T-cell (primary cell): Measurements from ENCODE around the gene GRHL3. TPM values are rescaled to one million over a fixed set of nuclear protein-coding genes. Genes with fewer than 3 reads are reported as not detected.

Experiments
- ATAC-seq, 4 experiments: fragments of 200-7000 bp in 3 of 4; fragments of 150-1000 bp in 1 of 4; cut with Tn5 transposase; replicated peaks in 1 of 4; 1 replicate in 3 of 4; 2 replicates in 1 of 4; pipeline ENCODE4 v1.10.0; 2021; ENCODE audit warnings: moderate library complexity in 3 of 4, mild to moderate bottlenecking in 2 of 4, moderate number of reproducible peaks in 1 of 4
- CTCF ChIA-PET, 2 donors: fragments of 300-600 bp; sonication (Branson Sonifier 250); formaldehyde crosslinking; loops; one replicate each; lab custom pipeline; 2022; ENCODE audit warnings: antibody characterized with exemption in 2 of 2; lab: Charles Lee
- POLR2A ChIA-PET, 2 donors: fragments of 300-600 bp; sonication (Branson Sonifier 250); formaldehyde crosslinking; loops; one replicate each; lab custom pipeline; 2022; ENCODE audit warnings: antibody characterized with exemption in 2 of 2; lab: Charles Lee
- DNase-seq, 35 experiments: peaks; one replicate each; pipeline versions ENCODE4 v3.0.0 to v3.0.0-alpha.2; 2013 to 2023
- H3K27ac ChIP-seq: one replicate; pipeline ENCODE4 v1.5.1; 2013; ENCODE audit warnings: low read length
- H3K27me3 ChIP-seq, 2 experiments: replicated peaks in 1 of 2; 1 replicate in 1 of 2; 2 replicates in 1 of 2; pipeline versions ENCODE4 v1.6.1 to v1.7.0; 2013; ENCODE audit warnings: low read length in 1 of 2, mixed read lengths in 1 of 2; ENCODE audit not compliant: control insufficient read depth in 2 of 2, insufficient read depth in 2 of 2; ENCODE audit errors: extremely low read depth in 1 of 2
- H3K36me3 ChIP-seq, 2 donors: 1 replicate in 1 of 2; 2 replicates in 1 of 2; pipeline versions ENCODE4 v1.6.1 to v1.7.0; 2013; ENCODE audit warnings: low read length in 1 of 2; ENCODE audit not compliant: control insufficient read depth in 2 of 2, insufficient read depth in 1 of 2; ENCODE audit errors: extremely low read depth in 1 of 2
- H3K4me1 ChIP-seq, 2 experiments: 1 replicate in 1 of 2; 2 replicates in 1 of 2; pipeline versions ENCODE4 v1.6.1 to v1.7.0; 2013; ENCODE audit warnings: low read length in 2 of 2, mixed read lengths in 1 of 2; ENCODE audit not compliant: insufficient read depth in 2 of 2, control insufficient read depth in 1 of 2; ENCODE audit errors: extremely low read depth in 1 of 2
- H3K4me3 ChIP-seq, 2 donors: 1 replicate in 1 of 2; 2 replicates in 1 of 2; pipeline versions ENCODE4 v1.5.1 to v1.7.0; 2013; ENCODE audit warnings: mild to moderate bottlenecking in 2 of 2, low read length in 1 of 2, moderate library complexity in 1 of 2; ENCODE audit not compliant: control insufficient read depth in 1 of 2; ENCODE audit errors: extremely low read depth in 1 of 2
- H3K9me3 ChIP-seq: 2 replicates; pipeline ENCODE4 v1.7.0; 2013
- H3K27ac Mint-ChIP-seq, 2 donors: one replicate each; pipeline ENCODE4 v1.8.0; 2020 to 2021; ENCODE audit warnings: mild to moderate bottlenecking in 2 of 2, mixed read lengths in 2 of 2
- H3K27me3 Mint-ChIP-seq, 2 donors: one replicate each; pipeline ENCODE4 v1.8.0; 2021 to 2022; ENCODE audit warnings: mixed read lengths in 2 of 2
- H3K36me3 Mint-ChIP-seq: one replicate; pipeline ENCODE4 v1.8.0; 2021; ENCODE audit warnings: mixed read lengths
- H3K4me1 Mint-ChIP-seq, 3 donors: one replicate each; pipeline ENCODE4 v1.8.0; 2020 to 2022; ENCODE audit warnings: mixed read lengths in 3 of 3, mild to moderate bottlenecking in 1 of 3
- H3K4me3 Mint-ChIP-seq, 3 donors: one replicate each; pipeline ENCODE4 v1.8.0; 2020 to 2022; ENCODE audit warnings: mild to moderate bottlenecking in 3 of 3, mixed read lengths in 3 of 3, moderate library complexity in 3 of 3
- H3K9me3 Mint-ChIP-seq, 3 donors: one replicate each; pipeline ENCODE4 v1.8.0; 2020 to 2022; ENCODE audit warnings: mixed read lengths in 3 of 3
- WGBS: methylation state at CpG from one replicate; pipeline ENCODE4 v1.1.5; 2013; ENCODE audit warnings: missing lambda C conversion rate; ENCODE audit not compliant: insufficient coverage; 5-methylcytosine and 5-hydroxymethylcytosine counted together
- total RNA-seq, 35 experiments: library from RNA in 6 of 35; stranded (reverse) in 6 of 35; fragments of 120-200 nt in 1 of 35; gene quantifications; one replicate each; pipeline versions ENCODE4 v1.2.1 to v1.2.4 and lab custom pipeline; 2013 to 2026

GRHL3 gene
- total RNA-seq, 5 donors from 2014 or later (not counting 1 experiment from before 2014, with no cell fraction given): not detected

DNA sequence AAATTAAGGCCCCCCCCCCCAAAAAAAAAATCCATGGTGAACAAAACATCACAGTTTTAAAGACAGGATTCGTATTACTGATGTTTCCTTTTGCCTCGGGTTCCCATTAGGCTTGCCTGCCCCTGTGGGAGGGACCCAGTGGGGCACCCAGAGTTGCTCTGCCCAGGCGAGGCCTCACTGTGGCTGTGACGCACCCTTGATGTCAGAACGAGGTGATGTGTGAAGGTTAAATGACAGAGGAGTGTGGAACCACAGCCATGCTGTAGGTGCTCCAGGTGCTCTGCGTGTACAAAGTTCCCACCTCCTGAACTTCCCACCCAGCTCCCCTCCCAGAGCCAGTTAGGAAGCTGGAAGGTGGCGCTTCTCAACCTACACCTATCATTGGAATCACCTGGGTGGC, 37.9 kb downstream of the GRHL3 start:
- H3K4me1 Mint-ChIP-seq: peaks cover 4 to 7% (median 6%) of the 10 kb centered on the region in 3 donors
- H3K36me3 ChIP-seq: peaks cover 0 to 5% of the 10 kb centered on the region in 2 donors
- no peak for ATAC-seq
- ChIA-PET CTCF (interaction anchor here in 1 of 2 donors (0.7 kb wide), 1 partner anchor 151 kb away, joined by 5 read pairs; no protein-coding TSS in a partner anchor), POLR2A (interaction anchor here in 1 of 2 donors (0.6 kb wide), 1 partner anchor 42 kb away, joined by 4 read pairs; no protein-coding TSS in a partner anchor)
- no peaks in the 10 kb centered on the region for H3K9me3 Mint-ChIP-seq
- peaks cover 19% of the 10 kb centered on the region for H3K36me3 Mint-ChIP-seq
- no peak overlapping the region for H3K27ac Mint-ChIP-seq
- 88% methylated on average over 1 of the region's 7 CpGs for WGBS
- H3K4me1 ChIP-seq: peaks cover 0 to under 1% of the 10 kb centered on the region in 2 experiments
- H3K4me3 Mint-ChIP-seq: no peak overlapping the region
- H3K4me3 ChIP-seq: no peak overlapping the region
- H3K27ac ChIP-seq: no peak overlapping the region
- DNase-seq: no peak
- no peaks in the 10 kb centered on the region for H3K27me3 Mint-ChIP-seq
- H3K9me3 ChIP-seq: no peaks in the 10 kb centered on the region
- H3K27me3 ChIP-seq: no peaks in the 10 kb centered on the region

- Mint-ChIP-seq H3K9me3 (no peaks in the 10 kb centered on the region), H3K4me1 (peaks cover 0 to 7% (median 5%) of the 10 kb centered on the region in 3 donors), H3K27me3 (no peaks in the 10 kb centered on the region), H3K4me3 (no peak overlapping the region), H3K27ac (no peak overlapping the region), H3K36me3 (peaks cover 22% of the 10 kb centered on the region)
- H3K9me3 ChIP-seq: no peaks in the 10 kb centered on the region
- H3K4me3 ChIP-seq: no peak overlapping the region
- H3K4me1 ChIP-seq: no peaks in the 10 kb centered on the region
- CTCF ChIA-PET: no interaction called here
- peaks cover 0 to 8% of the 10 kb centered on the region in 2 donors for H3K36me3 ChIP-seq
- WGBS: 98% methylated on average over 10 of the region's 10 CpGs
- H3K27me3 ChIP-seq: no peaks in the 10 kb centered on the region
- H3K27ac ChIP-seq: no peak overlapping the region
- POLR2A ChIA-PET: no interaction called here
- DNase-seq (no peak), ATAC-seq (no peak)
Observed at GRCh38 chr1:24360681-24361080, 41.5 kb downstream of the GRHL3 start.

DNA sequence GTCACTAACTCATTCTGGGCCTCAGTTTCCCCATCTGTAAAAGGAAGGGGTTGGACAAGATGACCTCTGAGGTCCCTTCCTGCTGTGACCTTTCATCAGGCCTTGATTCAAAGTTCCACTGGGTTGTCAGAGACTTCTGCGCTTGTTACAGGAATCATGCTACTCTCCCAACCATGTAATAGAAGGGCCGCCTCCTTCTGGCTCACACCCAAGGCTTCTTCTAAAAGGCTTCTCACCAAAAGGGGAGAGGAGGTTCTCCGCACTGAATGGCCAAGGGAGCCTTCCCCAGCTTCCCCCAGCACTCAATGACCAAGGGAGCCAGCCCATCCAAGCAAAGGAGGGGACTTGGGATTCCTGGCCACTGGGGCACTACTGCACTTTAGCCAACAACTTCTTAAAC, 42.7 kb downstream of the GRHL3 start:
- H3K9me3 Mint-ChIP-seq: no peaks in the 10 kb centered on the region
- Histone ChIP-seq H3K9me3 (no peaks in the 10 kb centered on the region), H3K4me3 (no peak overlapping the region), H3K27me3 (no peaks in the 10 kb centered on the region), H3K4me1 (no peaks in the 10 kb centered on the region), H3K27ac (no peak overlapping the region), H3K36me3 (peaks cover 7 to 8% of the 10 kb centered on the region in 2 donors)
- no peak overlapping the region for H3K4me3 Mint-ChIP-seq
- no peaks in the 10 kb centered on the region for H3K27me3 Mint-ChIP-seq
- peaks cover 0 to 7% (median 5%) of the 10 kb centered on the region in 3 donors for H3K4me1 Mint-ChIP-seq
- peaks cover 18% of the 10 kb centered on the region for H3K36me3 Mint-ChIP-seq
- ATAC-seq (no peak), DNase-seq (no peak)
- ChIA-PET POLR2A (no interaction called here), CTCF (no interaction called here)
- no CpG with 5 or more reads among the region's 3 CpGs for WGBS
- H3K27ac Mint-ChIP-seq: no peak overlapping the region

GRCh38 chr1:24362396-24362795, 43.2 kb downstream of the GRHL3 start:
- Histone ChIP-seq H3K9me3 (no peaks in the 10 kb centered on the region), H3K27ac (no peak overlapping the region), H3K4me3 (no peak overlapping the region), H3K36me3 (peaks cover 8% of the 10 kb centered on the region in 2 donors), H3K27me3 (no peaks in the 10 kb centered on the region), H3K4me1 (no peaks in the 10 kb centered on the region)
- Mint-ChIP-seq H3K4me1 (peaks cover 0 to 7% (median 5%) of the 10 kb centered on the region in 3 donors), H3K27me3 (no peaks in the 10 kb centered on the region), H3K4me3 (no peak overlapping the region), H3K36me3 (peaks cover 20% of the 10 kb centered on the region), H3K9me3 (no peaks in the 10 kb centered on the region), H3K27ac (no peak overlapping the region)
- ChIA-PET CTCF (no interaction called here), POLR2A (no interaction called here)
- WGBS: 100% methylated on average over 1 of the region's 2 CpGs
- ATAC-seq: no peak
- no peak for DNase-seq

- no peaks in the 10 kb centered on the region for H3K9me3 ChIP-seq
- H3K9me3 Mint-ChIP-seq: no peaks in the 10 kb centered on the region
- peaks cover 0 to 7% (median 5%) of the 10 kb centered on the region in 3 donors for H3K4me1 Mint-ChIP-seq
- WGBS: 91% methylated on average over 2 of the region's 4 CpGs
- H3K4me3 Mint-ChIP-seq: no peak overlapping the region
- peaks cover 15% of the 10 kb centered on the region for H3K36me3 Mint-ChIP-seq
- no peaks in the 10 kb centered on the region for H3K4me1 ChIP-seq
- no peak overlapping the region for H3K27ac Mint-ChIP-seq
- DNase-seq (no peak), ATAC-seq (no peak)
- no peaks in the 10 kb centered on the region for H3K27me3 Mint-ChIP-seq
- ChIA-PET CTCF (no interaction called here), POLR2A (no interaction called here)
- H3K27ac ChIP-seq: no peak overlapping the region
- H3K4me3 ChIP-seq: no peak overlapping the region
- no peaks in the 10 kb centered on the region for H3K27me3 ChIP-seq
- H3K36me3 ChIP-seq: peaks cover 8% of the 10 kb centered on the region in 2 donors
Observed at GRCh38 chr1:24362982-24363614, 43.9 kb downstream of the GRHL3 start.

DNA sequence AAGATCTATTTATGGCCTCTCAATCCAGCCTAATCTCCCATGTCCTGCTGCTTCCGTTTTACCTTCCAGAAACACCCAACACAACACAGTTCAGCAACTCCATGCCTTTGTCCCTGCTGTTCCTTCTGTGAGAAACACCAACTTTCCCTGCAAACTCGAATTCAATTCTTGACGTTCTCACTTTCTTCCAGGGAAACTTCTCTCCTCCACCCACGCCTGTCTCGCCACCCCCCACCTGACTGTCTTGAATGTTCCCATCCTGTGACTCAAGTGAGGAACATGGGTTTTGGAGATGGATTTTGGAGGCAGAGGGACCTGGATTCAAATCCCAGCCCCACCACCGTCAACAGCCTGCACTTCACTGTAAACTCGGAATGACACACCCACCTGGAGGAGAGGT, 44.8 kb downstream of the GRHL3 start:
- CTCF ChIA-PET: interaction anchor here in 1 of 2 donors (0.5 kb wide), 1 partner anchor 179 kb away, joined by 3 read pairs; no protein-coding TSS in a partner anchor
- H3K4me1 Mint-ChIP-seq: peaks cover 0 to 7% (median 5%) of the 10 kb centered on the region in 3 donors

More for the DNA sequence above, 44.8 kb downstream of the GRHL3 start:
- DNase-seq (no peak), ATAC-seq (no peak)
- no peak overlapping the region for H3K4me3 ChIP-seq
- H3K27me3 ChIP-seq: no peaks in the 10 kb centered on the region
- H3K9me3 ChIP-seq: no peaks in the 10 kb centered on the region
- H3K9me3 Mint-ChIP-seq: no peaks in the 10 kb centered on the region
- WGBS: 100% methylated on average over 2 of the region's 7 CpGs
- H3K27ac Mint-ChIP-seq: no peak overlapping the region
- H3K27ac ChIP-seq: no peak overlapping the region
- no peak overlapping the region for H3K4me3 Mint-ChIP-seq
- peaks cover 15% of the 10 kb centered on the region for H3K36me3 Mint-ChIP-seq
- POLR2A ChIA-PET: no interaction called here
- H3K36me3 ChIP-seq: peaks cover 8% of the 10 kb centered on the region in 2 donors
- H3K4me1 ChIP-seq: no peaks in the 10 kb centered on the region
- no peaks in the 10 kb centered on the region for H3K27me3 Mint-ChIP-seq
